ENCODE results near the gene VWA8.

Gene VWA8

DNA sequence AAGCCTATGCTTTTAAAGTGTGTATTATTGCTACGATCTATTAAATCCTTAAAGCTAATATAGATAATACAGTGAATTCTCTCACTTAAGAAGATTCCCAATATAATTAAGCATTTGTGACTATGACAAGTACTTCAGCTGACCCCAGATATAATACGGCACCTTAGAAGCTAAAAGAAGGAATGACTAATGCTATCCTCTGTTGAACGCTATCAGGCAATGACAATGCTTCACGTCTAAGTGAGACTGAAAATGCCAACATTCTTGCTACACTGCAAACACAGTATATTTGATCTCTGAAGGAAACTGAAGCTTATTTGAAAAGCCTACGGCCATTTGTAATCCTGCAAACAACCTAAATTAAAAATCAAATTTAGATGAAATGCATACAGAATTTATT, 19.7 kb downstream of the VWA8 start (continued):
- TF ChIP-seq POU6F1 (CRISPR knock-in tag; IDR thresholded peaks at IDR 0.05; ENCODE audit: borderline replicate concordance, low read depth) (no peak), TCF4 (CRISPR knock-in tag; IDR thresholded peaks at IDR 0.05; ENCODE audit: borderline replicate concordance) (no peak), ZNF8 (CRISPR knock-in tag; IDR thresholded peaks at IDR 0.05) (no peak), ARNTL (CRISPR knock-in tag; IDR thresholded peaks at IDR 0.05; ENCODE audit: borderline replicate concordance, low read depth) (no peak), ZFP3 (CRISPR knock-in tag; IDR thresholded peaks at IDR 0.05) (no peak), ESRRG (CRISPR knock-in tag; IDR thresholded peaks at IDR 0.05) (no peak), ISL1 (CRISPR knock-in tag; IDR thresholded peaks at IDR 0.05) (no peak), OSR1 (CRISPR knock-in tag; IDR thresholded peaks at IDR 0.05) (no peak), SNAI2 (CRISPR knock-in tag; IDR thresholded peaks at IDR 0.05) (no peak), CREB5 (CRISPR knock-in tag; IDR thresholded peaks at IDR 0.05; ENCODE audit: low read depth) (no peak), GLIS3 (CRISPR knock-in tag; IDR thresholded peaks at IDR 0.05) (no peak), CSDC2 (CRISPR knock-in tag; IDR thresholded peaks at IDR 0.05) (no peak), ZC3H10 (CRISPR knock-in tag; IDR thresholded peaks at IDR 0.05) (no peak)
- TF ChIP-seq, protein P1, sequence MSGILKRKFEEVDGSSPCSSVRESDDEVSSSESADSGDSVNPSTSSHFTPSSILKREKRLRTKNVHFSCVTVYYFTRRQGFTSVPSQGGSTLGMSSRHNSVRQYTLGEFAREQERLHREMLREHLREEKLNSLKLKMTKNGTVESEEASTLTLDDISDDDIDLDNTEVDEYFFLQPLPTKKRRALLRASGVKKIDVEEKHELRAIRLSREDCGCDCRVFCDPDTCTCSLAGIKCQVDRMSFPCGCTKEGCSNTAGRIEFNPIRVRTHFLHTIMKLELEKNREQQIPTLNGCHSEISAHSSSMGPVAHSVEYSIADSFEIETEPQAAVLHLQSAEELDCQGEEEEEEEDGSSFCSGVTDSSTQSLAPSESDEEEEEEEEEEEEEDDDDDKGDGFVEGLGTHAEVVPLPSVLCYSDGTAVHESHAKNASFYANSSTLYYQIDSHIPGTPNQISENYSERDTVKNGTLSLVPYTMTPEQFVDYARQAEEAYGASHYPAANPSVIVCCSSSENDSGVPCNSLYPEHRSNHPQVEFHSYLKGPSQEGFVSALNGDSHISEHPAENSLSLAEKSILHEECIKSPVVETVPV (CRISPR knock-in tag; IDR thresholded peaks at IDR 0.05), result no peak

DNA sequence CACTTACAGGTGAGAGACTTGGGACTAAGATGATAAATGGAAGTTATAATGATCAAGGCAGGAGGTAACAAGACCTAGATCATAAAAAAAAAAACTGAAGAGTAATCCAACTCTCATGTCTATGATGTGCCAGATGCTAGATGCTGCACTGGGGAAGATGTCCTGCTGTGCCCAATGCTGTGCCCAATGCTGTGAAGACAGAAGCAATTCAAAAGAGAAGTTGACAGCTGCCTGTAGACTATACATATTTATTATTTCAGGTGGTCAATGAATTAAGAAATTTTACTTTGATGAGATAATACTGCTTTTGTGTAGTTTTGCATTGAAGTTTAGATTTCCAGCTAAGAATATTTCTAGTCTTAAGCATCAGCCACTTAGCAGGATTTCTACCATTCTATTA, 21.5 kb downstream of the VWA8 start:
- ATAC-seq, result no peak
- TF ChIP-seq ZFP30 (CRISPR knock-in tag; IDR thresholded peaks at IDR 0.05), result no peak
- TF ChIP-seq CREB5 (CRISPR knock-in tag; IDR thresholded peaks at IDR 0.05; ENCODE audit: low read depth), result no peak
- TF ChIP-seq BACH2 (CRISPR knock-in tag; IDR thresholded peaks at IDR 0.05; ENCODE audit: borderline replicate concordance), result no peak
- no peak for TF ChIP-seq ESRRG (CRISPR knock-in tag; IDR thresholded peaks at IDR 0.05)
- no peak for TF ChIP-seq CSDC2 (CRISPR knock-in tag; IDR thresholded peaks at IDR 0.05)
- no peak for TF ChIP-seq PPARA (CRISPR knock-in tag; IDR thresholded peaks at IDR 0.05; ENCODE audit: borderline replicate concordance)
- TF ChIP-seq ZNF565 (CRISPR knock-in tag; conservative IDR thresholded peaks at IDR 0.05; ENCODE audit: low read depth), result no peak
- no peak for TF ChIP-seq ARNTL (CRISPR knock-in tag; IDR thresholded peaks at IDR 0.05; ENCODE audit: borderline replicate concordance, low read depth)
- TF ChIP-seq, protein P1 (CRISPR knock-in tag; IDR thresholded peaks at IDR 0.05), result no peak
- TF ChIP-seq ZC3H10 (CRISPR knock-in tag; IDR thresholded peaks at IDR 0.05), result no peak
- no peak for TF ChIP-seq POU6F1 (CRISPR knock-in tag; IDR thresholded peaks at IDR 0.05; ENCODE audit: borderline replicate concordance, low read depth)
- no peak for TF ChIP-seq OSR1 (CRISPR knock-in tag; IDR thresholded peaks at IDR 0.05)
- no peak for TF ChIP-seq TOX (CRISPR knock-in tag; IDR thresholded peaks at IDR 0.05; ENCODE audit: borderline replicate concordance)
- no peak for TF ChIP-seq GLIS3 (CRISPR knock-in tag; IDR thresholded peaks at IDR 0.05)
- TF ChIP-seq ZFP3 (CRISPR knock-in tag; IDR thresholded peaks at IDR 0.05), result no peak
- TF ChIP-seq ZNF8 (CRISPR knock-in tag; IDR thresholded peaks at IDR 0.05), result no peak
- no peak for TF ChIP-seq TCF4 (CRISPR knock-in tag; IDR thresholded peaks at IDR 0.05; ENCODE audit: borderline replicate concordance)
- TF ChIP-seq, protein P2, sequence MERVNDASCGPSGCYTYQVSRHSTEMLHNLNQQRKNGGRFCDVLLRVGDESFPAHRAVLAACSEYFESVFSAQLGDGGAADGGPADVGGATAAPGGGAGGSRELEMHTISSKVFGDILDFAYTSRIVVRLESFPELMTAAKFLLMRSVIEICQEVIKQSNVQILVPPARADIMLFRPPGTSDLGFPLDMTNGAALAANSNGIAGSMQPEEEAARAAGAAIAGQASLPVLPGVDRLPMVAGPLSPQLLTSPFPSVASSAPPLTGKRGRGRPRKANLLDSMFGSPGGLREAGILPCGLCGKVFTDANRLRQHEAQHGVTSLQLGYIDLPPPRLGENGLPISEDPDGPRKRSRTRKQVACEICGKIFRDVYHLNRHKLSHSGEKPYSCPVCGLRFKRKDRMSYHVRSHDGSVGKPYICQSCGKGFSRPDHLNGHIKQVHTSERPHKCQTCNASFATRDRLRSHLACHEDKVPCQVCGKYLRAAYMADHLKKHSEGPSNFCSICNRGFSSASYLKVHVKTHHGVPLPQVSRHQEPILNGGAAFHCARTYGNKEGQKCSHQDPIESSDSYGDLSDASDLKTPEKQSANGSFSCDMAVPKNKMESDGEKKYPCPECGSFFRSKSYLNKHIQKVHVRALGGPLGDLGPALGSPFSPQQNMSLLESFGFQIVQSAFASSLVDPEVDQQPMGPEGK (CRISPR knock-in tag; IDR thresholded peaks at IDR 0.05; ENCODE audit: borderline replicate concordance), result no peak
- TF ChIP-seq RARB (CRISPR knock-in tag; IDR thresholded peaks at IDR 0.05), result no peak
